Measurements from ENCODE around the gene P2RY2. TPM values are rescaled to one million over a fixed set of nuclear protein-coding genes. Genes with fewer than 3 reads are reported as not detected.

The P2RY2 gene
- total RNA-seq, 1 experiment from 2014 or later, result 0.26 TPM

GRCh38 chr11:73225001-73225686 lies 7.1 kb downstream of the P2RY2 start:
- Histone ChIP-seq H2BK5ac (ENCODE audit: insufficient read length, low read length) (no peak overlapping the region), H3K79me2 (ENCODE audit: insufficient read depth, low read length) (no peaks in the 10 kb centered on the region), H3K4me2 (ENCODE audit: insufficient read depth, insufficient read length, low read length) (no peak overlapping the region), H2AK5ac (ENCODE audit: insufficient read length, low read length) (no peak overlapping the region), H3K9ac (ENCODE audit: extremely low read depth, insufficient read length, low read length) (no peak overlapping the region), H3K27ac (ENCODE audit: insufficient read length, low read depth, low read length) (no peak overlapping the region), H3K27me3 (ENCODE audit: insufficient read depth, low read length) (no peaks in the 10 kb centered on the region; the same call in 1 of the 2 replicates), H3K79me1 (ENCODE audit: insufficient read depth, low read depth, low read length, poor library complexity, severe bottlenecking) (no peaks in the 10 kb centered on the region), H2BK20ac (ENCODE audit: low read depth, low read length, poor library complexity, severe bottlenecking) (no peak overlapping the region), H3K23me2 (ENCODE audit: insufficient read length, low read depth, low read length, poor library complexity, severe bottlenecking) (peaks cover 3% of the 10 kb centered on the region), H3K9me3 (ENCODE audit: control insufficient read depth, low read depth, low read length) (no peaks in the 10 kb centered on the region), H4K5ac (ENCODE audit: insufficient read length, low read depth, low read length) (no peak overlapping the region), H3K4ac (ENCODE audit: low read depth, low read length) (no peak overlapping the region), H3K18ac (ENCODE audit: insufficient read length, low read depth, low read length) (no peak overlapping the region), H3K56ac (ENCODE audit: insufficient read length, low read depth, low read length) (no peak overlapping the region), H3K14ac (ENCODE audit: insufficient read depth, low read length) (no peak overlapping the region), H2BK15ac (ENCODE audit: low read depth, low read length) (no peak overlapping the region), H4K8ac (replicated peaks; ENCODE audit: insufficient read length, low read depth, low read length) (no peak overlapping the region), H2BK12ac (ENCODE audit: insufficient read length, low read depth, low read length) (no peak overlapping the region), H3K23ac (ENCODE audit: insufficient read length, low read depth, low read length) (no peak overlapping the region), H2AFZ (ENCODE audit: low read length) (no peak overlapping the region), H3T11ph (ENCODE audit: low read length) (no peak overlapping the region), H2BK120ac (ENCODE audit: low read depth, low read length, poor library complexity, severe bottlenecking) (no peak overlapping the region), H3K4me1 (ENCODE audit: insufficient read depth, low read length) (peaks cover 13% of the 10 kb centered on the region; the same call in 1 of the 2 replicates), H4K91ac (ENCODE audit: insufficient read length, low read depth, low read length) (no peak overlapping the region), H4K20me1 (ENCODE audit: control insufficient read depth, insufficient read depth, insufficient read length) (no peaks in the 10 kb centered on the region)
- Mint-ChIP-seq H3K4me1 (peaks cover 27 to 29% of the 10 kb centered on the region in 2 experiments), H3K27ac (no peak overlapping the region; a peak in 1 of 7 replicates), H3K9me3 (no peaks in the 10 kb centered on the region), H3K36me3 (ENCODE audit: insufficient read depth in 1 of 3, low read depth in 3 of 3) (no peaks in the 10 kb centered on the region), H3K4me3 (no peak overlapping the region), H3K27me3 (ENCODE audit: low read depth) (peaks cover 32% of the 10 kb centered on the region)
- WGBS (ENCODE audit: extremely low coverage, insufficient read length, low lambda C conversion rate), result no CpG with 5 or more reads among the region's 3 CpGs
- no peak for DNase-seq
- TF ChIP-seq, protein P1, sequence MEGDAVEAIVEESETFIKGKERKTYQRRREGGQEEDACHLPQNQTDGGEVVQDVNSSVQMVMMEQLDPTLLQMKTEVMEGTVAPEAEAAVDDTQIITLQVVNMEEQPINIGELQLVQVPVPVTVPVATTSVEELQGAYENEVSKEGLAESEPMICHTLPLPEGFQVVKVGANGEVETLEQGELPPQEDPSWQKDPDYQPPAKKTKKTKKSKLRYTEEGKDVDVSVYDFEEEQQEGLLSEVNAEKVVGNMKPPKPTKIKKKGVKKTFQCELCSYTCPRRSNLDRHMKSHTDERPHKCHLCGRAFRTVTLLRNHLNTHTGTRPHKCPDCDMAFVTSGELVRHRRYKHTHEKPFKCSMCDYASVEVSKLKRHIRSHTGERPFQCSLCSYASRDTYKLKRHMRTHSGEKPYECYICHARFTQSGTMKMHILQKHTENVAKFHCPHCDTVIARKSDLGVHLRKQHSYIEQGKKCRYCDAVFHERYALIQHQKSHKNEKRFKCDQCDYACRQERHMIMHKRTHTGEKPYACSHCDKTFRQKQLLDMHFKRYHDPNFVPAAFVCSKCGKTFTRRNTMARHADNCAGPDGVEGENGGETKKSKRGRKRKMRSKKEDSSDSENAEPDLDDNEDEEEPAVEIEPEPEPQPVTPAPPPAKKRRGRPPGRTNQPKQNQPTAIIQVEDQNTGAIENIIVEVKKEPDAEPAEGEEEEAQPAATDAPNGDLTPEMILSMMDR (conservative IDR thresholded peaks at IDR 0.05), result no peak
